ENCODE measurements around the gene ARL5A.

The ARL5A gene

DNA sequence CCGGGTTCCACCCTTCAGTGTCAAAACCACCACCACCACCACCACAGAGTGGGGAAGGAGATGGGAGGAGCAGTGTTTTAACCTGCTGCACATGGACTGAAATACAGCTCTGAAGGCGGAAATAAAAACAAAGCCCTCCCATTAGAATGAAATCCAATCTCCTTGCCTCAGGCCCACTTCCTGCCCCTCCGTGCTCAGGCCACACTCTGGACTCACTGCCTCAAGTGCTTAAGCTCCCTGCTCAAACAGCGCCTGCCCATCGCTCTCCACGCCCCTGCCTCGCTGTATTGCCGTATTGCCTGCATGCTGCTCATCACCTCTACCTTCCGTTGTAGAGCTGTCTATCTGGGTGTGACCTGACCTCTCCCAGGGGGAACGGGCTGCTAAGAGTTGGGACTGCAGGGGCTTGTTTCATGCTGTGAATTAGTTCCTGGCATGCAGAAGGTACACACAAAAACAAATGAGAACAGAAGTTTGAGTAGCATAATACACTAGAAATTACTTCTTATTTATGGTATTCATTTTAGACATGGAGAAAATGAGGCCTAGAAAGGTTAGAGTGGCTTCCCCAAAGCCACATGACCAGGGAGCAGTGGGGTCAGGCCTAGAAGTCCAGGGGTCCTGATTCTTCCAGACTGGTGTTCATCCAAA lies 62.3 kb downstream of the ARL5A start:
- DNase-seq: no peak

GRCh38 chr2:151762694-151763093 lies 65.5 kb downstream of the ARL5A start:
- peak in 1 of 2 experiments; percentile 66 for DNase-seq

DNA sequence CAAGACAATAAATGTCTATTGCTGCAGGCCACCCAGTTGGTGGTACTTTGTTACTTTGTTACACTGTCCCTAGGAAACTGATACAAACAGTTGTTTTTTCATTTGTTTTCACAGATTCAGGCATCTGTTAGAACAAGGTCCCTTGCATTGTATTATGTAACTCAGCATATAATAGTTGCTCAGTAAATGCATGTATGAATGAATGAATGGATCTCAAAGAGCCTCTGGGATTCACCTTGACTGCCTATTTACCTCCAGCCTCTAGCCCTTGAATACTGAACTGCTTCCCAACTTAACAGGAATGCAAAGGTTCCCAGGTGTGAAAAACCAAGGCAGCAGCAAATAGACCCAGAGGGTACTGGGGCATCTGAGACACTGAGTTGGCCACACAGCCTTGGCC lies 66.5 kb downstream of the ARL5A start:
- DNase-seq: no peak

DNA sequence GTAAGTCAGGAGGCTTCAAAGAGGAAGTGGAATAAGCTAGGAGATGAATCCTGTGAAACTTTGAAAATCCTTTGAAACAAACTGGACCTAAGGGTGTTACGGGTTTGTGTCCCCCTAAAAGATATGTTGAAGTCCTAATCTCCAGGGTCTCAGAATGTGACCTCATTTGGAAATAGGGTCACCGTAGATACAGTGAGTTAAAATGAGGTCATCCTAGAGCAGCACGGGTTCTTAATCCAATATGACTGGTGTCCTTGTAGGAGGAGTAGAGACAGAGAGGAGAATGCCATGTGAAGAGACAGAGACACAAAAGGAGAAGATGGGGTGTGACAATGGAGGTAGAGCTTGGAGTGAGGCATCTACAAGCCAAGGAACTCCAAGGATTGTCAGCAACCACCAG lies 67.0 kb downstream of the ARL5A start:
- no peak for DNase-seq

DNA sequence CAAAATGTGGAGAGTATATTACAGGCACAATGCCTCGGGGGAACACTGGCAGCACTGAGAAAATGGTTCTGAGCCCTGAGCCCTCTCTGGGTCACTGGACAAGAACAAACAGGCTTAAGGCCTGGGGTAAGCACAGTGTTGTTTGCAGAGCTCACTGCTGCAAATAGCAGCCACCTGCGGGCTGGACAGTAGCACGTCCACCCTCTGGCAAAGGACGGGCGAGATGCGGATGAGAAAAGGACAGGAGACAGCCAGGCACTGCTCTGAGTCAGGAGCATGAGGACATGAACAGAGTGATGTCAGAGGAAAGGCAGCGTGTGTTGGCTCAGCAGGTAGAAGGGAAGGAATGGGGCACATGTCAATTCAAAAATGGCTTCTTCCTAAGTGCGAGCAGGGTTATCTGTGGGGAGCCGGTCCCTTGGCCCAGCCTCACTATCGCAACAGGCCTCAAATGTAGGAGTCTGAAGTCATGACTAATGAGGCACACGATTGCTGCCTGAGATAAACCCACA lies 68.0 kb downstream of the ARL5A start:
- no peak for DNase-seq

- DNase-seq: no peak
Measured at GRCh38 chr2:151758744-151759143, 69.5 kb downstream of the ARL5A start.

- peak; percentile 67 to 83 for DNase-seq
Measured at GRCh38 chr2:151757861-151758260, 70.4 kb downstream of the ARL5A start.

GRCh38 chr2:151756820-151757219 lies 71.4 kb downstream of the ARL5A start:
- peak; percentile 60 to 80 for DNase-seq

DNA sequence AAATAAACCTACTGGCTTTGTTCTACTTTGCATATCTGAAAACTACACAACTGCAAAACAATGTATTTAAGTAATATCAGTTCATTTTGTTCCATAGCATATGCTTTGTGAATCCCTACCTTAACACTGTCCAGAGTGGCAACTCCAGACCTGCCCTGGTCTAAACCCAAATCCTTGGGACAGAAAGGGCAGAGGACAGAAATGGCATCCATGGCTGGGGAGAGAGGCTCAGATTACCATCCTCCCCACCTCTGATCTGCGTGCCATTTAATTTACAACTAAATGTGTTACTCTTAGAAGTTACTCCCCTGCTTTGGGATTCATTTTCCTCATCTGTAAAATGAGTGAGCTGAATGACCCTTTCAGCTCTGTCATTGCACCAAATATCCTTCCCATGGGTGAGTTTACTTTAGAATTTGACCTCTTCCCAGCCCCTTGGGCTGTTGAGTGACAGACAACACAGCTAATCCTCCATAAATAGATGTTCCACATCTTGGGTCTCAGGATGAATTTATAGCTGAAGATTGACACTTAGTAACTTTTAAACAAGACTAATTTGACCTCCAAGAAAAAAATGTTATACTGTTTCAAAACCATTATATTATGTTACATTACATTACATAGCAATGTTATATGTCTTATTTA lies 73.8 kb downstream of the ARL5A start:
- DNase-seq: no peak

DNA sequence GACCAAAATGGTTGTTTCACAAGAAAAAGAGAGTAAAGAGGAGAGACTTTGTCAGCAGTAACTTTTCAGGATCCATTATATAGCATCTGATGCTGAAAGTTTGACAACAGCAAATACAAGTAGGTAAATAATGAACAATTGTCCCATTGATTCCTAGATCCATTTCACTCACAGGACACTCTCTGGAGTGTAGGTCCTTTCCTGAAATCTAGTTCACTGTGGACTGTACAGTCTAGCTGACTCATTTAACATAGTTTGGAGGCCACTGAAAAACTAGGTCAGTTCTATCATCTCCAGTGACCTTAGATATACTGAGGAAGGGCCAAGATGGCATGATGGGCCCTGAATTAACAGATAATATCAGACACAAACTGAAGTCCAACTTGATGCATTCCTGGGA lies 74.7 kb downstream of the ARL5A start:
- DNase-seq: no peak
